GM21390 (cell line): ENCODE results near the gene PAGE4.

ENCODE experiments used
- ATAC-seq: cut with Tn5 transposase; IDR thresholded peaks from one replicate; pipeline ENCODE4 v1.9.1; 2021; ENCODE audit not compliant: unreplicated experiment

Gene PAGE4, protein sequence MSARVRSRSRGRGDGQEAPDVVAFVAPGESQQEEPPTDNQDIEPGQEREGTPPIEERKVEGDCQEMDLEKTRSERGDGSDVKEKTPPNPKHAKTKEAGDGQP

DNA sequence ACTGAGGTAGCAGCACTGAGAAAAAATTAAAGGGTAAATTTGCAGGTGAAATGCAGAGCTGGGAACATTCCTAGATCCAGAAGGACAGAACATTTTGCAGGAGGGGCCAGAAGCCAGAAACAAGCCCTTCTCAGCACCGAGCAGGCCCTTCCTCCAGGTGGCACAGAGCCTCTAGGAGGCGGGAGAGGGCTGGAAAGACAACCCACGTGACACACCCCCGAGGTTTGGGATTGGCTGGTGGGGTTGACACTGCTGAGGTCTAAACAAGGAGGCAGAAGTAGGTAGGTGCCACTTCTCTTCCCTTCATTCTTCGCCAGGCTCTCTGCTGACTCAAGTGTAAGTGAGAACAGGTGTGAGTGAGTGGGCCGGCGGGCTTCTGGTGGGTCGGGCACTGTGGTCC is at the start of gene PAGE4:
Gene PAGE4 (plus strand): TSS at position 288 of the 400 bp plus-strand sequence. CDS start 1,126 bp downstream, outside the sequence.
- ATAC-seq, result no peak

GRCh38 chrX:49784747-49785280 is 44.3 kb upstream of the PAGE4 start:
- ATAC-seq, result no peak

DNA sequence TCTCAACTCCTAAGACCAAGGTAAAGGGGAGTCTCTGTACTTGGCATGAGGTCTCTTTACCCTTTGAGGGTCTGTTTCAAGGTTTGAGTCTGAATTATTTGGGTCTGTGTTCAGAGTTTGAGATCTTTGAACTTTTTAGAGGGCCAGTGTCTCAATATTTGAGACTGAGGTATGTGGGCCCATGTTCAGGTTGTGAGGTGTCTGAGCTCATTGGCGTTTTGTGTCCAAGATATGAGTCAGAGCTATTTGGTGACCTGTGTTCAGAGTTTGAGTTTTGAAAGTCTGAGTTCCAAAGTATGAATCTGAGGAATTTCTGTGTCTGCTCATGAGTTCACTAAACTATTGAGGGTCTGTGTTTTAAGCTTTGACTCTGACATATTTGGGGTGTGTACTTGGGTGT is 36.7 kb upstream of the PAGE4 start:
- no peak for ATAC-seq

- ATAC-seq, result no peak
Measured at GRCh38 chrX:49793686-49794085, 35.4 kb upstream of the PAGE4 start.

DNA sequence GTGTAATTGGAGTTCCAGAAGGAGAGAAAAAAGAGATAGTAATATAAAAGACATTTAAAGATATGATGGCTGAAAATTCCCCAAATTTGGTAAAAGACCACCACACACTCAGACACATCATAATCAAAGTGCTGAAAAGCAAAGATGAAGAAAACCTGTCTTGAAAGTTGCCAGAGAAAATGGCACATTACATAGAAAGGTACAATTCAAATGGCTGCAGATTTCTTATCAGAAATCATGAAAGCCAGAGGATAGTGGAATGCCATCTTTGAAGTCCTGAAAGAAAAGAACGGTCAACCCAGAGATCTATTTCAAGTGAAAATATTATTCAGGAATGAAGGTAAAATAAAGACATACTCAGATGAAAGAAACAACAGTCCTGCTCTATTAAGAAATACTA is 29.3 kb upstream of the PAGE4 start:
- ATAC-seq, result no peak

- no peak for ATAC-seq
Measured at GRCh38 chrX:49809891-49810632, 19.0 kb upstream of the PAGE4 start.

DNA sequence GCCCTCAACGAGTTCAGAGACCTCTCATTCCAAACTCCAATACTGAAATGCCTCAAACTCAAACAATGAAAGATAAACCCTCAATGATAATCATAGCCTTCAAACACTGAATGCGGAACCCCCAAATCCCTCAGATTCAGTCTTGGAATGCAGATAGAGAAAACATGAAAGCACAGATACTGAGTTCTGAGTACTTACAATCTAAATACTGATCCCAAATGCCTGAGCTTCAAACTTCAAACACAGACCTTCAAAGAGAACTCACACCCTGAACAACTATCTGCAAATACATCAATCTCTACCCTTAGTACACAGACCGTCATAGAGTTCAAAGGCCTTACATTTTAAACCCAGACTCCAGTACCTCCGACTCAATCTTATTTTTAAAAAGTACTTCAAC is 16.9 kb upstream of the PAGE4 start:
- ATAC-seq, result no peak

GRCh38 chrX:49816435-49816834 is 12.7 kb upstream of the PAGE4 start:
- no peak for ATAC-seq

- peak; percentile 71 for ATAC-seq
Measured at GRCh38 chrX:49838374-49838773, 9.3 kb downstream of the PAGE4 start.

- no peak for ATAC-seq
Measured at GRCh38 chrX:49840679-49841078, 11.6 kb downstream of the PAGE4 start.

GRCh38 chrX:49842621-49843020 is 13.5 kb downstream of the PAGE4 start:
- no peak for ATAC-seq

GRCh38 chrX:49844611-49845010 is 15.5 kb downstream of the PAGE4 start:
- no peak for ATAC-seq

DNA sequence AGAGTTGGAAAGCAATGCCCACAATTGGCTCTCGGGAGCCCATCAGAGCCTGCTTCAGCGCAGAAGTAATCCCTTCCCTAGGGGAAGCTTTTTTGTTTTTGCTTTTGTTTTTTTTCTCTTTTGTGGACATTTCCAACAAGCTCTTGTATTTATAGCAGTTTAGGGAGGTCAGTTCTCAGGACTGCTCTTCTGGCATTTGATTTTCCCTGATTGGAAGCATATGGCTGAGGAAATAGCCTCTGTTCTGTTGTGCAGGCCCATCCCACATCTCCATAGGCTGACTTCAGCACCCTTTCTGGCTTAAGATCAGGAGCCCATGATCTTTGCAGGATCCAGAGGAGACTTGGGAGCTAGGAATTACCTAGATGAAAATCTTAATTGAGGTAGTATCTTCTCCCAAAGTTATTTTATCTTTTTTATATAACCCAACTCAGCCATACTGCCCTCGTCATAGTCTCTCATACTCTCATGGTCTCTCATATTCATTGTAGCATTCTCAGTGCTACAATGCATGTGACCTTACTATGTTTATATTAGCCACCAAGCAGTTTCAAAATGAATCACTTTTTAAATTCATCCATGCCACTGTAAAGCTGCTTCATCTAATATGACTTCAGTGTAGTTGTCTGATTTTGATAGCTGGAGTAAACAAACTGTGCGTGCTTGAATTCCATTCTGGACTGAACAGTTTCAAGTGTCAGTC is 16.7 kb downstream of the PAGE4 start:
- ATAC-seq, result no peak

DNA sequence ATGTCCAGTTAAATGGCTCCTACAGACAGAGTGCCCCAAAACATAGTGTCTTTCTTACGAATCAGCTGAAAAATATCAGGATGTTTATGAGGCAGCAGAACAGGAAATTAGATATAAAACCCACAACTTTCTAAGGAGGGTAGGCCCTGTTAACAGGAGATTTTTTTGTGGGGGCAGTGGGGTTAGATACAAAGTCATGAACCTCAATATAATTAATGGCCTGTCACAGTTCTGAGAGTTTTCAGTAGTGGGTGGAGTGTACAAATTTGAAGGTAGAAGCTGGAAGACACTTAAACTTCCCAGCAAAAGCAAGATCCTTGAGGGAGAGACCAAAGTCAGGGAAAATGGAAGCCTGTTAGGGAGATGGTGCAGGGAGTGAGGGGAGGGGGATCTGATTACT is 17.4 kb downstream of the PAGE4 start:
- ATAC-seq, result no peak

DNA sequence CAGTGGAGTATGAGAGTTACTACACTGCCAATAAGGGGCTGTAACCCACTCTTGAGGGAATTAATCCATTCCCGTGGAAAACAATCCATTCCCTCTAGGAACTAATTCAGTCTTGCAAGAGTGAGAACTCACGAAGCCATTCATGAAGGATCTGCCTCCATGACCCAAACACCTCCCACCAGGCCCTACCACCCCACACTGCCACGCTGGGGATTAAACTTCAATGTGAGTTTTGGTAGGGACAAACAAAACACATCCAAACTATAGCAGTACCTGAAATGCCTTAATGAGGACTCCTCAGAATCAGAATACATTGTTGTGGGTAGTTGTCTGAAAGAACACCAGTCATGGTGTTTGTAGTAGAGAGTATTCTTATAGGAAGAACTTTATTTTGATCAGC is 19.2 kb downstream of the PAGE4 start:
- ATAC-seq, result no peak

GRCh38 chrX:49850028-49850427 is 20.9 kb downstream of the PAGE4 start:
- peak; percentile 53 for ATAC-seq

DNA sequence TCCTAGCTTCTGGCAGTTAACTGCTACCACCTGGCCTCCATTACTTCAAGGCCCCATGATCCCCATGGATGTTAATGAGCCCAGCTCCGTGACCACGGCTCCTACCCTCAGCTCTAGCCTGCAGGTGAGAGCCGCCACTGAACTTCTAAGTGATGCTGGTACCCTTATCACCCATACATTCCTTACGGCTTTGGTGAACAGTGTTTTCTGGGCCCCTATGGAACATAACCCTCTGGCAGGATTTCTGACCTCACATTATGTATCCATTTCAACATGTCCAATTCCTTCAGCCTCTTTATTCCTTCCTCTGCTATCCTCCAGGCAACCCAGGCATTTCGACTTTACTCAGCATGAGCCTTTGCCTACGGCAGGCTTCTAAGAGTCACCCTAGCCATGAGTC is 24.6 kb downstream of the PAGE4 start:
- ATAC-seq, result no peak

DNA sequence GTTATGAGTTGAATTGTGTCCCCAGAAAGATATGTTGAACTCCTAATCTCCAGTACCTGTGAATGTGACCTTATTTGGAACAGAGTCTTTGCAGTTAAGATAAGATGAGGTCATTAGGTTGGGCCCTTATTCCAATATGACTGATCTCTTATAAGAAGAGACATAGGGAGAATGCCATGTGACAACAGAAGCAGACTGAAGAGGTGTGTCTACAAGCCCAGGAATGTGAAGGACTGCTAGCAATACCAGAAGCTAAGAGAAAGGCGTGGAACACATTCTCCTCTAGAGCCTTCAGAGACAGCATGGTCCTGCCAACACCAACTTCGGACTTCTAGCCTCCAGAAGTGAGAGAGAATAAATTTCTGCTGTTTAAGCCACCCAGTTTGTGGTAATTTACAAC is 27.7 kb downstream of the PAGE4 start:
- ATAC-seq, result no peak

GRCh38 chrX:49858341-49858740 is 29.2 kb downstream of the PAGE4 start:
- no peak for ATAC-seq

GRCh38 chrX:49859491-49859890 is 30.4 kb downstream of the PAGE4 start:
- ATAC-seq, result no peak

DNA sequence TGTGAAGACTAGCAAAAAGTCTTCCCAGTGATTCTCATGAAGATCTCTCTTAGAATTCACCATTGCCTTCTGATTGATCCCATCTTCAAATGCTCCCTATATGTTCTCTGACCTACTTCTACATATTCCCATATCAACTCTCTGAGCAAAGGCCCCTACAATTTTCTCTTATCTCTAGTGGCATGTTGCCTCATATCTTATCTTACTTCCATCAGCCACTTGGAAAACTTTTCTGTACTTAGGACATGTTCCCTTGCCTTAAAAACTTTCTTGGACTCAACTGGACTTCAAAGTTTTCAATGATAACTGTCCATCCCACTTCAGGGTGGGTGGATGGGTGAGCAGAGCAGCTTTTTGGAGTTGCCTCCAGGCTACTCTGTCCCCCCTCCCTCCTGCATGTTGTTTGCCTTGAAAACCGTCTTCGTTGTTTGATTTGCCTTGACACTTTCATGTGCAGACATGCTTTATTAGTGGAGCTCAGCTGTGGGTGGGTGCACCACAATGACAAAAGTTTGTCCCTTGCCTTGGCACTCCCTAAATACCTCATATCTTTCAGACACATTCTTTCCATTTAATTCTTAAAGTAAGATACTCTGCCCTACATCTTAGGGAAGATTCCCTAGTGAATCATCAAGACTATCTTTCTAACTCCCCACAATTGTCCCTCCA is 31.9 kb downstream of the PAGE4 start:
- no peak for ATAC-seq

GRCh38 chrX:49862093-49862492 is 33.0 kb downstream of the PAGE4 start:
- no peak for ATAC-seq
